Esophagus muscularis mucosa (tissue), 4 donors: Measurements from ENCODE around the gene RAP2A. TPM values are rescaled to one million over a fixed set of nuclear protein-coding genes. Genes with fewer than 3 reads are reported as not detected.

Experiments used
- DNase-seq: peaks from one replicate; pipeline ENCODE4 v3.0.0-alpha.2; 2017; ENCODE audit errors: extremely low spot score
- H3K27ac ChIP-seq, 4 donors: fragments of 200-600 bp; sonication (generic); replicated peaks in 1 of 4; 1 replicate in 3 of 4; 2 replicates in 1 of 4; pipeline ENCODE4 v1.5.1; 2016 to 2019; ENCODE audit warnings: mild to moderate bottlenecking in 1 of 4
- H3K27me3 ChIP-seq, 4 donors: fragments of 200-600 bp; sonication (generic); one replicate each; pipeline versions ENCODE4 v1.5.1 to v1.6.0; 2016 to 2019
- H3K36me3 ChIP-seq, 4 donors: fragments of 200-600 bp; sonication (generic); one replicate each; pipeline ENCODE4 v1.5.1; 2016 to 2019
- H3K4me1 ChIP-seq, 4 donors: fragments of 200-600 bp; sonication (generic); one replicate each; pipeline ENCODE4 v1.5.1; 2016 to 2019
- H3K4me3 ChIP-seq, 4 donors: fragments of 200-600 bp; sonication (generic); 1 replicate in 2 of 4; 2 replicates in 2 of 4; pipeline ENCODE4 v1.5.1; 2016 to 2019; ENCODE audit warnings: mild to moderate bottlenecking in 4 of 4, moderate library complexity in 1 of 4
- H3K9me3 ChIP-seq, 4 donors: fragments of 200-600 bp; sonication (generic); 1 replicate in 3 of 4; 2 replicates in 1 of 4; pipeline ENCODE4 v1.5.1; 2016 to 2019
- CTCF ChIP-seq, 3 experiments: fragments of 200-600 bp in 2 of 3; fragments of 450-650 bp in 1 of 3; sonication (generic) in 2 of 3; IDR thresholded peaks; one replicate each; pipeline ENCODE4 v1.5.1; 2017 to 2019; ENCODE audit warnings: antibody characterized with exemption in 3 of 3, mild to moderate bottlenecking in 2 of 3, moderate library complexity in 1 of 3
- EP300 ChIP-seq: sonication (generic); formaldehyde crosslinking; IDR thresholded peaks from one replicate; pipeline ENCODE4 v1.6.1; 2017; ENCODE audit warnings: antibody characterized with exemption
- POLR2A ChIP-seq: fragments of 450-650 bp; IDR thresholded peaks from one replicate; pipeline ENCODE4 v1.6.1; 2017; ENCODE audit warnings: antibody characterized with exemption, moderate library complexity, mild to moderate bottlenecking, low read depth
- POLR2AphosphoS5 ChIP-seq, 2 donors: sonication (generic); formaldehyde crosslinking; IDR thresholded peaks; one replicate each; pipeline ENCODE4 v1.6.1; 2017; ENCODE audit warnings: antibody characterized with exemption in 2 of 2
- WGBS: methylation state at CpG from one replicate; pipeline ENCODE4 v1.1.5; 2018; 5-methylcytosine and 5-hydroxymethylcytosine counted together
- intact Hi-C: fragments of 100-400 bp; cut with DNase I; formaldehyde crosslinking; loops from one replicate; pipeline ENCODE4 v1.15.1; 2023
- total RNA-seq, 4 donors: library from RNA; depleted of rRNA; stranded (reverse); fragments of >200 nt; gene quantifications; one replicate each; pipeline versions ENCODE4 v1.1.0 to v1.2.1, GENCODE V29; 2016

Gene RAP2A
- total RNA-seq, 4 donors from 2014 or later = 24.1 to 27.8 (median 26.0) TPM

- Histone ChIP-seq H3K27ac (no peak overlapping the region), H3K4me3 (no peak overlapping the region), H3K36me3 (no peaks in the 10 kb centered on the region), H3K27me3 (no peaks in the 10 kb centered on the region), H3K9me3 (no peaks in the 10 kb centered on the region), H3K4me1 (peaks cover 0 to 10% (median 4%) of the 10 kb centered on the region in 4 donors)
- TF ChIP-seq POLR2AphosphoS5 (IDR thresholded peaks at IDR 0.05) (no peak), EP300 (no peak), POLR2A (no peak), CTCF (IDR thresholded peaks at IDR 0.05) (no peak)
- no peak for DNase-seq
- 26% methylated on average over 1 of the region's 1 CpG for WGBS
- intact Hi-C loops = no loop called here
Measured at GRCh38 chr13:97502706-97503105, 68.7 kb downstream of the RAP2A start.

- no peak overlapping the region for H3K27ac ChIP-seq
- TF ChIP-seq EP300 = no peak
- TF ChIP-seq POLR2A = no peak
- TF ChIP-seq POLR2AphosphoS5 (IDR thresholded peaks at IDR 0.05) = no peak
- no peak for TF ChIP-seq CTCF (IDR thresholded peaks at IDR 0.05)
- peaks cover 0 to 10% (median 4%) of the 10 kb centered on the region in 4 donors for H3K4me1 ChIP-seq
- intact Hi-C loops = no loop called here
- no peak for DNase-seq
- no peak overlapping the region for H3K4me3 ChIP-seq
- WGBS = 89% methylated on average over 1 of the region's 1 CpG
- no peaks in the 10 kb centered on the region for H3K27me3 ChIP-seq
- peaks cover 0 to under 1% (median 0%) of the 10 kb centered on the region in 4 donors for H3K9me3 ChIP-seq
- no peaks in the 10 kb centered on the region for H3K36me3 ChIP-seq
Measured at GRCh38 chr13:97505017-97505416, 71.0 kb downstream of the RAP2A start.

GRCh38 chr13:97506511-97506910 is 72.5 kb downstream of the RAP2A start:
- Histone ChIP-seq H3K4me1 (peaks cover 0 to 10% (median 4%) of the 10 kb centered on the region in 4 donors), H3K9me3 (peaks cover 0 to 6% (median 0%) of the 10 kb centered on the region in 4 donors), H3K36me3 (no peaks in the 10 kb centered on the region), H3K27ac (no peak overlapping the region), H3K4me3 (no peak overlapping the region), H3K27me3 (no peaks in the 10 kb centered on the region)
- no peak for TF ChIP-seq EP300
- no peak for TF ChIP-seq CTCF (IDR thresholded peaks at IDR 0.05)
- no peak for TF ChIP-seq POLR2AphosphoS5 (IDR thresholded peaks at IDR 0.05)
- WGBS = 33% methylated on average over 4 of the region's 4 CpGs
- intact Hi-C loops = no loop called here
- DNase-seq = no peak

GRCh38 chr13:97512732-97513131 is 78.8 kb downstream of the RAP2A start:
- no peak overlapping the region for H3K27ac ChIP-seq
- WGBS = 76% methylated on average over 3 of the region's 3 CpGs
- no peak for TF ChIP-seq EP300
- TF ChIP-seq POLR2AphosphoS5 (IDR thresholded peaks at IDR 0.05) = no peak
- TF ChIP-seq POLR2A = no peak
- TF ChIP-seq CTCF (IDR thresholded peaks at IDR 0.05) = no peak
- H3K9me3 ChIP-seq = peaks cover 0 to 9% (median 3%) of the 10 kb centered on the region in 4 donors
- no peak for DNase-seq
- intact Hi-C loops = no loop called here
- H3K4me1 ChIP-seq = no peaks in the 10 kb centered on the region
- no peak overlapping the region for H3K4me3 ChIP-seq
- no peaks in the 10 kb centered on the region for H3K27me3 ChIP-seq
- H3K36me3 ChIP-seq = no peaks in the 10 kb centered on the region

- 78% methylated on average over 1 of the region's 1 CpG for WGBS
- Histone ChIP-seq H3K9me3 (peaks cover 0 to 9% (median 0%) of the 10 kb centered on the region in 4 donors), H3K4me3 (no peak overlapping the region), H3K4me1 (no peaks in the 10 kb centered on the region), H3K27ac (no peak overlapping the region), H3K27me3 (no peaks in the 10 kb centered on the region), H3K36me3 (no peaks in the 10 kb centered on the region)
- DNase-seq = no peak
- TF ChIP-seq POLR2AphosphoS5 (IDR thresholded peaks at IDR 0.05) = no peak
- no peak for TF ChIP-seq EP300
- TF ChIP-seq POLR2A = no peak
- TF ChIP-seq CTCF (IDR thresholded peaks at IDR 0.05) = no peak
- intact Hi-C loops = no loop called here
Measured at GRCh38 chr13:97515643-97516042, 81.7 kb downstream of the RAP2A start.
